ENCODE measurements around the gene IQCC. TPM values are rescaled to one million over a fixed set of nuclear protein-coding genes. Genes with fewer than 3 reads are reported as not detected.

IQCC gene
- total RNA-seq, 1 donor from 2014 or later, result not detected

GRCh38 chr1:32234792-32235191, 29.3 kb downstream of the IQCC start:
- no peak for TF ChIP-seq CTCF (IDR thresholded peaks at IDR 0.05)
- Histone ChIP-seq H3K36me3 (peaks cover 23 to 27% of the 10 kb centered on the region in 2 donors), H3K27ac (no peak overlapping the region), H3K4me1 (no peaks in the 10 kb centered on the region), H3K4me3 (no peak overlapping the region), H3K27me3 (no peaks in the 10 kb centered on the region), H3K9me3 (no peaks in the 10 kb centered on the region)
- no peak for DNase-seq (ENCODE audit: low spot score in 2 of 2)
- intact Hi-C loops (cut with DNase I), result no loop called here

GRCh38 chr1:32239337-32239736, 33.9 kb downstream of the IQCC start:
- no peak for TF ChIP-seq CTCF (IDR thresholded peaks at IDR 0.05)
- no peak for DNase-seq (ENCODE audit: low spot score in 2 of 2)
- no peaks in the 10 kb centered on the region for H3K9me3 ChIP-seq
- no peaks in the 10 kb centered on the region for H3K36me3 ChIP-seq
- intact Hi-C loops (cut with DNase I), result no loop called here
- no peaks in the 10 kb centered on the region for H3K27me3 ChIP-seq
- H3K4me3 ChIP-seq, result no peak overlapping the region
- peak overlapping the region; percentile 87 to 89 for H3K27ac ChIP-seq
- H3K4me1 ChIP-seq, result peaks cover 0 to 8% of the 10 kb centered on the region in 2 donors

- intact Hi-C loops (cut with DNase I), result loop anchor here (1.0 to 5.0 kb wide), 5 partner anchors 17 to 132 kb away; partner anchors contain the start of genes EIF3I, HDAC1, KPNA6 and TMEM234
- H3K27ac ChIP-seq, result peak overlapping the region; percentile 87 to 89
- peak overlapping the region; percentile 69 to 78 for H3K4me3 ChIP-seq
- DNase-seq (ENCODE audit: low spot score in 2 of 2), result peak in 1 of 2 donors; percentile 70
- peaks cover 0 to 8% of the 10 kb centered on the region in 2 donors for H3K4me1 ChIP-seq
- H3K9me3 ChIP-seq, result no peaks in the 10 kb centered on the region
- TF ChIP-seq CTCF (IDR thresholded peaks at IDR 0.05), result no peak
- H3K36me3 ChIP-seq, result no peaks in the 10 kb centered on the region
- no peaks in the 10 kb centered on the region for H3K27me3 ChIP-seq
These were observed 34.3 kb downstream of the IQCC start for GRCh38 chr1:32239790-32240139.

GRCh38 chr1:32240140-32240951, 34.9 kb downstream of the IQCC start:
- no peaks in the 10 kb centered on the region for H3K9me3 ChIP-seq
- DNase-seq (ENCODE audit: low spot score in 2 of 2), result peak; percentile 51 to 92
- peak overlapping the region; percentile 87 to 89 for H3K27ac ChIP-seq
- H3K27me3 ChIP-seq, result no peaks in the 10 kb centered on the region
- H3K4me3 ChIP-seq, result peak overlapping the region; percentile 69 to 78
- intact Hi-C loops (cut with DNase I), result loop anchor here (1.0 to 5.0 kb wide), 5 partner anchors 18 to 133 kb away; partner anchors contain the start of genes EIF3I, HDAC1, KPNA6 and TMEM234
- H3K4me1 ChIP-seq, result peaks cover 0 to 8% of the 10 kb centered on the region in 2 donors
- H3K36me3 ChIP-seq, result no peaks in the 10 kb centered on the region
- peak in 2 of 3 experiments; percentile 30 to 35 for TF ChIP-seq CTCF (IDR thresholded peaks at IDR 0.05)

GRCh38 chr1:32241001-32241763, 35.7 kb downstream of the IQCC start:
- Histone ChIP-seq H3K4me1 (peaks cover 0 to 8% of the 10 kb centered on the region in 2 donors), H3K9me3 (no peaks in the 10 kb centered on the region), H3K27ac (peak overlapping the region; percentile 87 to 89), H3K4me3 (peak overlapping the region; percentile 69 to 78), H3K36me3 (no peaks in the 10 kb centered on the region), H3K27me3 (no peaks in the 10 kb centered on the region)
- no peak for TF ChIP-seq CTCF (IDR thresholded peaks at IDR 0.05)
- DNase-seq (ENCODE audit: low spot score in 2 of 2), result peak; percentile 47 to 87
- intact Hi-C loops (cut with DNase I), result loop anchor here (2.0 to 5.0 kb wide), 3 partner anchors 52 to 134 kb away; partner anchors contain the start of genes HDAC1, KPNA6 and TXLNA

Measured in ascending aorta (tissue), 2 donors.